B cell (primary cell): ENCODE data around the gene CGNL1. TPM values are rescaled to one million over a fixed set of nuclear protein-coding genes. Genes with fewer than 3 reads are reported as not detected.

Source experiments
- ATAC-seq: fragments of 200-7000 bp; cut with Tn5 transposase; one replicate; pipeline ENCODE4 v1.10.0; 2021; ENCODE audit warnings: low read depth, mild to moderate bottlenecking, moderate number of reproducible peaks, moderate library complexity
- CTCF ChIA-PET: fragments of 350-600 bp; sonication (Branson Sonifier 250); formaldehyde crosslinking; loops from one replicate; lab custom pipeline; 2021; ENCODE audit warnings: antibody characterized with exemption, inconsistent platforms; lab: Charles Lee
- POLR2A ChIA-PET: fragments of 350-600 bp; sonication (Branson Sonifier 250); formaldehyde crosslinking; loops from one replicate; lab custom pipeline; 2021; ENCODE audit warnings: antibody characterized with exemption; lab: Charles Lee
- DNase-seq: peaks from one replicate; pipeline ENCODE4 v3.0.0; 2013
- H2AFZ ChIP-seq: 2 replicates; pipeline ENCODE4 v1.6.1; 2012; ENCODE audit warnings: mild to moderate bottlenecking, low read depth, low read length; ENCODE audit not compliant: insufficient read depth, poor library complexity, severe bottlenecking
- H3K27ac ChIP-seq, 2 donors: 1 replicate in 1 of 2; 2 replicates in 1 of 2; pipeline ENCODE4 v1.5.1; 2012 to 2013; ENCODE audit warnings: low read length in 2 of 2, mild to moderate bottlenecking in 2 of 2, moderate library complexity in 1 of 2
- H3K27me3 ChIP-seq, 4 experiments: fragments of 200-600 bp in 1 of 4; sonication (generic) in 1 of 4; replicated peaks in 1 of 4; 1 replicate in 2 of 4; 2 replicates in 2 of 4; pipeline versions ENCODE4 v1.6.1 to v1.7.0; 2013 to 2016; ENCODE audit warnings: low read length in 3 of 4, mild to moderate bottlenecking in 2 of 4, mixed read lengths in 1 of 4, moderate library complexity in 1 of 4; ENCODE audit not compliant: insufficient read depth in 4 of 4, control insufficient read depth in 3 of 4; ENCODE audit errors: control extremely low read depth in 1 of 4
- H3K36me3 ChIP-seq, 2 experiments: replicated peaks in 1 of 2; 1 replicate in 1 of 2; 2 replicates in 1 of 2; pipeline versions ENCODE4 v1.6.1 to v1.7.1; 2013; ENCODE audit warnings: low read length in 1 of 2; ENCODE audit not compliant: insufficient read depth in 2 of 2, control insufficient read depth in 1 of 2; ENCODE audit errors: control extremely low read depth in 1 of 2, extremely low read depth in 1 of 2
- H3K4me1 ChIP-seq, 2 donors: fragments of 200-600 bp in 1 of 2; sonication (generic) in 1 of 2; 1 replicate in 1 of 2; 2 replicates in 1 of 2; pipeline versions ENCODE4 v1.5.1 to v1.6.1; 2013 to 2017; ENCODE audit warnings: low read length in 2 of 2; ENCODE audit not compliant: control insufficient read depth in 2 of 2, insufficient read depth in 2 of 2
- H3K4me2 ChIP-seq: replicated peaks from 2 replicates; pipeline ENCODE3; 2012; ENCODE audit warnings: mild to moderate bottlenecking, low read depth, low read length; ENCODE audit not compliant: poor library complexity, severe bottlenecking
- H3K4me3 ChIP-seq, 5 experiments: fragments of 200-600 bp in 1 of 5; sonication (generic) in 1 of 5; 1 replicate in 3 of 5; 2 replicates in 2 of 5; pipeline versions ENCODE4 v1.5.1 to v1.7.0; 2011 to 2016; ENCODE audit warnings: low read length in 4 of 5, mild to moderate bottlenecking in 4 of 5, low read depth in 2 of 5, control low read depth in 1 of 5, moderate library complexity in 1 of 5; ENCODE audit not compliant: insufficient read depth in 1 of 5; ENCODE audit errors: control extremely low read depth in 1 of 5, extremely low read depth in 1 of 5
- H3K79me2 ChIP-seq: fragments of 200-600 bp; sonication (generic); one replicate; pipeline ENCODE4 v1.6.0; 2016; ENCODE audit warnings: low read length; ENCODE audit not compliant: control insufficient read depth, insufficient read depth
- H3K9ac ChIP-seq: fragments of 200-600 bp; sonication (generic); 2 replicates; pipeline ENCODE4 v1.6.1; 2017; ENCODE audit warnings: mild to moderate bottlenecking, low read length, moderate library complexity
- H3K9me3 ChIP-seq, 3 donors: one replicate each; pipeline versions ENCODE4 v1.6.1 to v1.7.1; 2013; ENCODE audit warnings: low read length in 2 of 3; ENCODE audit not compliant: control insufficient read depth in 2 of 3, insufficient read depth in 1 of 3; ENCODE audit errors: control extremely low read depth in 1 of 3
- H4K20me1 ChIP-seq: 2 replicates; pipeline ENCODE4 v1.6.0; 2012; ENCODE audit warnings: mild to moderate bottlenecking, low read length; ENCODE audit not compliant: insufficient read depth, control insufficient read depth, poor library complexity, severe bottlenecking
- H3K27ac Mint-ChIP-seq: one replicate; pipeline ENCODE4 v1.8.0; 2021; ENCODE audit warnings: mixed read lengths
- H3K27me3 Mint-ChIP-seq: one replicate; pipeline ENCODE4 v1.8.0; 2021; ENCODE audit warnings: mixed read lengths
- H3K4me1 Mint-ChIP-seq: one replicate; pipeline ENCODE4 v1.8.0; 2021; ENCODE audit warnings: mixed read lengths
- H3K4me3 Mint-ChIP-seq: one replicate; pipeline ENCODE4 v1.8.0; 2021; ENCODE audit warnings: mixed read lengths
- H3K9me3 Mint-ChIP-seq: one replicate; pipeline ENCODE4 v1.8.0; 2022; ENCODE audit warnings: mixed read lengths; ENCODE audit not compliant: insufficient read depth
- CTCF ChIP-seq: fragments of 200-600 bp; IDR thresholded peaks from one replicate; pipeline ENCODE4 v1.8.0; 2022; ENCODE audit warnings: antibody characterized with exemption, mild to moderate bottlenecking
- EZH2 ChIP-seq: IDR thresholded peaks from 2 replicates; pipeline ENCODE4 v1.6.1; 2012; ENCODE audit warnings: borderline replicate concordance, low read depth, mild to moderate bottlenecking, moderate library complexity, low read length; ENCODE audit not compliant: insufficient read depth, poor library complexity, severe bottlenecking
- WGBS: methylation state at CpG from one replicate; pipeline ENCODE4 v1.1.5; 2013; ENCODE audit warnings: missing lambda C conversion rate; ENCODE audit not compliant: insufficient coverage; 5-methylcytosine and 5-hydroxymethylcytosine counted together
- intact Hi-C: fragments of 100-400 bp; cut with micrococcal nuclease; formaldehyde crosslinking; loops from one replicate; pipeline ENCODE4 v1.10.0; 2022
- polyA plus RNA-seq: library from polyadenylated mRNA; depleted of rRNA; stranded (reverse); fragments of >200 nt; gene quantifications from 2 replicates; pipeline ENCODE4 v1.2.3, GENCODE V29; 2012
- total RNA-seq, 2 donors: library from RNA; stranded (reverse); fragments of 120-200 nt in 1 of 2; gene quantifications; 1 replicate in 1 of 2; 2 replicates in 1 of 2; pipeline versions ENCODE4 v1.2.3 to v1.2.4, GENCODE V29; 2013 to 2022

CGNL1 gene
- total and polyA plus RNA-seq, 2 donors (not counting 1 experiment from before 2014, with no cell fraction given) = 0.03 to 0.12 TPM

DNA sequence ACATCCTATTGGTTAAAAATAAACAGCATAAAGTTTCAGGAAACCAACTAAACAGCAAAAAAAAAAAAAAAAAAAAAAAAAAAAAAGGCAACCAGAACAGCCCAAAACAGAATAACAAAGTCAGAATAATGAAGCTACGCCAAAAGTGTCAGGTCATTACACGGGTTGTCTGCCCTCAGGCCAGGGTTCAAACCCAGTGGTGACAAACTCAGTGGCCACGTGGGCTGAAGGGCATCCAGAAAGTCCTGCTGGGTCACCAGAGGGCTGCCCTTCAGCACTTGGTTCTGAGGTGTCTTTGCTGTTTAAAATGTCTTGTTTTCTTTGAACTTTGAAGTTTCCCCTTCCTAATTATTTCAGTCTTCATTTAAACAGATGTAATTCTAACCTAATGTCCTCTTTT lies 61.3 kb downstream of the CGNL1 start:
- H3K27me3 ChIP-seq = peaks cover 0 to 5% (median 2%) of the 10 kb centered on the region in 4 experiments
- H3K4me3 ChIP-seq = no peak overlapping the region
- no peaks in the 10 kb centered on the region for H4K20me1 ChIP-seq
- Mint-ChIP-seq H3K27me3 (peaks cover 11% of the 10 kb centered on the region), H3K4me3 (no peak overlapping the region), H3K9me3 (no peaks in the 10 kb centered on the region), H3K4me1 (peaks cover 5% of the 10 kb centered on the region), H3K27ac (no peak overlapping the region)
- DNase-seq (no peak), ATAC-seq (no peak)
- CTCF ChIA-PET = interaction anchor here (0.7 kb wide), 1 partner anchor 904 kb away, joined by 3 read pairs; no protein-coding TSS in a partner anchor
- H3K9me3 ChIP-seq = no peaks in the 10 kb centered on the region
- 59% methylated on average over 2 of the region's 3 CpGs for WGBS
- no peaks in the 10 kb centered on the region for H3K79me2 ChIP-seq
- H2AFZ ChIP-seq = no peak overlapping the region
- no peak overlapping the region for H3K9ac ChIP-seq
- POLR2A ChIA-PET = no interaction called here
- H3K36me3 ChIP-seq = no peaks in the 10 kb centered on the region
- no peak for TF ChIP-seq CTCF
- no peak for TF ChIP-seq EZH2
- no peak overlapping the region for H3K27ac ChIP-seq
- intact Hi-C loops = no loop called here
- no peak overlapping the region for H3K4me2 ChIP-seq
- H3K4me1 ChIP-seq = peaks cover 6 to 7% of the 10 kb centered on the region in 2 donors

GRCh38 chr15:57438166-57438565 lies 61.9 kb downstream of the CGNL1 start:
- 99% methylated on average over 6 of the region's 6 CpGs for WGBS
- Histone ChIP-seq H3K79me2 (no peaks in the 10 kb centered on the region), H3K4me2 (no peak overlapping the region), H3K9ac (no peak overlapping the region), H3K27me3 (peaks cover 0 to 5% (median 2%) of the 10 kb centered on the region in 4 experiments), H3K9me3 (no peaks in the 10 kb centered on the region), H4K20me1 (no peaks in the 10 kb centered on the region), H2AFZ (no peak overlapping the region), H3K4me1 (peaks cover 6 to 7% of the 10 kb centered on the region in 2 donors), H3K36me3 (no peaks in the 10 kb centered on the region), H3K27ac (no peak overlapping the region), H3K4me3 (no peak overlapping the region)
- Mint-ChIP-seq H3K27ac (no peak overlapping the region), H3K27me3 (peaks cover 10% of the 10 kb centered on the region), H3K4me3 (no peak overlapping the region), H3K4me1 (peaks cover 7% of the 10 kb centered on the region), H3K9me3 (no peaks in the 10 kb centered on the region)
- TF ChIP-seq CTCF (no peak), EZH2 (no peak)
- DNase-seq (no peak), ATAC-seq (no peak)
- CTCF ChIA-PET = no interaction called here
- POLR2A ChIA-PET = no interaction called here
- intact Hi-C loops = no loop called here
